Stimulated activated CD4-positive, alpha-beta T cell treated with anti-CD3 and anti-CD28 coated beads, Interleukin-4, amount 100 ng/mL, for 4 hours (primary cell): ENCODE data around the gene POLN.

ENCODE experiments used
- DNase-seq, 2 experiments: peaks; one replicate each; pipeline ENCODE4 v3.0.0-alpha.2; 2020

POLN gene

GRCh38 chr4:2078584-2078983, 163.3 kb downstream of the POLN start:
- DNase-seq = no peak

GRCh38 chr4:2077537-2078460, 164.1 kb downstream of the POLN start:
- DNase-seq = no peak

GRCh38 chr4:2076908-2077536, 164.9 kb downstream of the POLN start:
- no peak for DNase-seq

GRCh38 chr4:2075987-2076907, 165.7 kb downstream of the POLN start:
- DNase-seq = no peak

GRCh38 chr4:2075171-2075986, 166.5 kb downstream of the POLN start:
- no peak for DNase-seq

- DNase-seq = no peak
Observed at GRCh38 chr4:2074588-2074987, 167.3 kb downstream of the POLN start.

- no peak for DNase-seq
Observed at GRCh38 chr4:2073808-2074481, 168.0 kb downstream of the POLN start.

- no peak for DNase-seq
Observed at GRCh38 chr4:2072971-2073807, 168.7 kb downstream of the POLN start.

GRCh38 chr4:2071912-2072867, 169.7 kb downstream of the POLN start:
- DNase-seq = no peak

- no peak for DNase-seq
Observed at GRCh38 chr4:2071252-2071911, 170.5 kb downstream of the POLN start.

- no peak for DNase-seq
Observed at GRCh38 chr4:2070421-2071251, 171.3 kb downstream of the POLN start.

GRCh38 chr4:2069986-2070385, 171.9 kb downstream of the POLN start:
- DNase-seq = no peak

- DNase-seq = no peak
Observed at GRCh38 chr4:2069161-2069971, 172.6 kb downstream of the POLN start.

- DNase-seq = no peak
Observed at GRCh38 chr4:2068566-2068965, 173.4 kb downstream of the POLN start.

- no peak for DNase-seq
Observed at GRCh38 chr4:2068198-2068470, 173.8 kb downstream of the POLN start.

- no peak for DNase-seq
Observed at GRCh38 chr4:2067446-2068197, 174.3 kb downstream of the POLN start.
